Hepatic stellate cell (primary cell): ENCODE results near the gene CCDC97.

Experiments used
- DNase-seq: peaks from one replicate; pipeline ENCODE4 v3.0.0; 2011; ENCODE audit warnings: low spot score

The CCDC97 gene

GRCh38 chr19:41320185-41320518, 10.2 kb downstream of the CCDC97 start:
- DNase-seq, result no peak

GRCh38 chr19:41320568-41320967, 10.6 kb downstream of the CCDC97 start:
- DNase-seq, result no peak

GRCh38 chr19:41321204-41321599, 11.2 kb downstream of the CCDC97 start:
- DNase-seq, result no peak

DNA sequence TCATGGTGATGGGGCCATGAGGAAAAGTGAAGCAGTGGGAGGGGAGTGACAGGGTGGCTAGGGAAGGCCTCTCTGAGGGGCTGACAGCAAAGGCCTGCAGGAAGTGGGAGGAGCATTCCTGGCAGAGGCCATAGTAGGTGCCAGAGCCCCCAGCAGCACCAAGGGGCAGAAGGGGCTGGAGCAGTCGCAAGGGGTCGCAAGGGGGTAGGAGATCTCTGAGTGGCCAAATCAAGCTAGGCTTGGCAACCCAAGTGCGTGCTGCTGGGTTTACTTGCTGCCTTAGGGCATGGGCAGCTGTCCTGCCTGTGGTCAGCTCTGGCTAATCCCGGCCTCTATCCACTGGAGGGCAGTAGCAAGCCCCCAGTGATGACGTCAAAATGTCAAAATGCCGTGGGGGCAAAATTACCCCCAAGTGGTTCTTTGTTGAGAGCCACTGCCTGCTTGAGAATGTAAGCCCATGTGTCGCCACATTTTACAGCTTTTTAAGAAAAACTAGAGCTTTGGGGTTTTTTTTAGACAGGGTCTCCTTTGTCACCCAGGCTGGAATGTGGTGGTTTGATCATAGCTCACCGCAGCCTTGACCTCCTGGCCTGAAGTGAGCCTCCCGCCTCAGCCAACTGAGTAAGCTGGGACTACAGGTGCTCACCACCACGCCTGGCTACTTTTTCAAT, 11.8 kb downstream of the CCDC97 start:
- peak; percentile 91 for DNase-seq

- no peak for DNase-seq
Observed at GRCh38 chr19:41322451-41322850, 12.5 kb downstream of the CCDC97 start.

- DNase-seq, result peak; percentile 82
Observed at GRCh38 chr19:41323023-41323422, 13.1 kb downstream of the CCDC97 start.

DNA sequence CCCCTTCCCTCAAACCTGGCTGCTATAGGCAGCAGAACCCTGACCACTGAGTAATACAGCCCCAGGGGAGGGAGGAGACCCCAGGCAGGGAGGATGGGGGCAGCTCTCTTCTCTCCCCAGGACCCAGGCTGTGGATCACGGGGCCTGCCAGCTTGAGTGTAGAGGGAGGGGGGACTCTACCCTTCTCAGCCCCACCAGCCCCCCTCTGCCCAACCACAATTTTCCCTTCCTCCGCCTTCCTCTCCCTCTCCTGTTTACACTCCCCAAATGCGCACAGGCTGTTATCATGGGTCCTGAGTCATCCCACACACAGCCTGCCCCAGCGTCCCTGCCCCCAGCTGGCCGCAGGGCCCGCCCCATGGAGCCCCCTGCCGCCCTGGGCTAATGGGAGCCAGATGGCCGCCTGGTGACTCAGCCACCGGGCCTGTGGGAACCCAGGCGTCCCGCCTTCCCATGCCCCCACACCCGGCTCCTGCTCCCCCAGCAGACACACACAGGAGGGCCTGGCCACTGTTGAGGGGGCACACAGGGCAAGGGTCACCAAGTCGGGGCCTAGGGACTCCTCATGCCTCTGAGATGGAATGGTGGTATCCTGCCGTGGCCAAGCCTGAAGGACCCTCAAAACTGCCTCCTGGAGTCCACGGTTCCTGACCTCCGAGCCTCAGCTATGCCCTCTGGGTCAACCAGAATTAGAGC, 13.6 kb downstream of the CCDC97 start:
- peak; percentile 98 for DNase-seq

DNA sequence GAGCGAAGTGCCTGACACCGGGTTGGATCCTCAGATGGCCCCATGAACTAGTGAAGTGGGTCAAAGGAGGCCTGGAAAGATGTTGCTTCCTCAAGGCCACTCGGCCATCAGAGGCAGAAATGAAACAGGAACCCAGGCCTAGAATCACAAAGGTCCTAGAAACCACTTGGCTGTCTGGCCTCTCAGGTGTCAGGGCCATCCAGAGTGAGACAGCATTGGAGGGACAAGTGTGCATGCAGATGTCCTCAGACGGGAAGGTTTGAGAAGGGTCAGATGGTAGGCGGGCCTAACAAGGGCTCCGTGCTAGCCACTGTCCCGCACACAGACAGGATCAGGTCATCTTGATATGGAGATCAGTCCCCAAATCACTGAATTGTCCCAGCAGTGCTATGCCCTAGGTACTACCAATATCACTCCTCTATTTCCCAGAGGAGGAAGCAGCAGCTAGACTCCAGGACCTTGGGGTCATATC, 14.3 kb downstream of the CCDC97 start:
- peak; percentile 32 for DNase-seq

DNA sequence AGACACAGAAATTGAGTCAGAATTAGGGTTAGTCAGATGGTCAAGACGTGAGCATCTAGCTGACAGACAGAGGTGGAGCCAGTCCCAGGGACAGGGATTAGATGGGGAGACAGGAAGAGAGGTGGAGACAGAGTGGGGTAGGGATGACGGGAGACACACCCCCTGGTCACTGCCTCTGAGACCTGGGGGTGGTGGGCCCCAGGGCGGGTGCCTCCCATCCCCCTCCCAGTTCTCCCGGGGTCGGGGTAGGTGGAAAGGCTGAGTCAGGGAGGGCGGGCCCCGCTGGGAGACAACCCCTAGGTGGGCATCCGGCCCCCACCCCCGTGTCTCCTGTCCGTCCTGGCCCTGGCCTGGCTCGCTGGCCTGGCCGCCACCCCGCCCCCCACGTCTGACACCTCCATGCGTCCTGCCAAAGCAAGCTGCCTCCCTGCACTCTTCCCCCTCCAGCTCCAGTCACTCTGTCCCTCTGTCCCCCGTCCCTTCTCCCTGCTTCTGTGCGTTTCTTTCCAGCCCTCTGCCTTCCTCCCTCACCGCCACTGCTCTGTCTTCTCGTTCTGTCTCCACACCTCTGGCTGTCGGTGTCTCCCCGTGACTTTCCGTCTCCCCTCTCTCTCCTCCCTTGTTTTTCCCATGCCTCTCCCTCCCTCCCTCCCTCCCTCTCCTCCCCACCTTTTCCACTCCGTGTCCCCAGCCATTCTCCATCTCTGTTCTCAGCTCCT, 15.1 kb downstream of the CCDC97 start:
- peak; percentile 91 for DNase-seq

DNA sequence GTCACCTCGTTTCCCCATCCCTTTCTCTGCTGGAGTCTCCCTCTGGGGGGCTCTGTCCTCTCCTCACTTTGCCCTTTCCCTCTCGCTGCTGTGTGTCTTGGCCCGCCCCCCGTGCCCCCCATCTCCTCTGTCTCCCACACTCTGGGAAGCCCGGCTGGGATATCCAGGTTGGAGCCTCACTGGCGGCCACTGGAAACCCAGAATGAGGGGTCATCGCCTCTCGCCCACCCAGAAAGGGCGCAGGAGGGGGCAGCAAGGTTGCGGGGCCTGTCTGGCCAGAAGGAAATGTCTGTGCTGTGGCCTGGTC, 15.6 kb downstream of the CCDC97 start:
- no peak for DNase-seq

- peak; percentile 75 for DNase-seq
Observed at GRCh38 chr19:41325947-41326706, 16.2 kb downstream of the CCDC97 start.

GRCh38 chr19:41327076-41327575, 17.2 kb downstream of the CCDC97 start:
- no peak for DNase-seq

- no peak for DNase-seq
Observed at GRCh38 chr19:41327576-41328156, 17.7 kb downstream of the CCDC97 start.

DNA sequence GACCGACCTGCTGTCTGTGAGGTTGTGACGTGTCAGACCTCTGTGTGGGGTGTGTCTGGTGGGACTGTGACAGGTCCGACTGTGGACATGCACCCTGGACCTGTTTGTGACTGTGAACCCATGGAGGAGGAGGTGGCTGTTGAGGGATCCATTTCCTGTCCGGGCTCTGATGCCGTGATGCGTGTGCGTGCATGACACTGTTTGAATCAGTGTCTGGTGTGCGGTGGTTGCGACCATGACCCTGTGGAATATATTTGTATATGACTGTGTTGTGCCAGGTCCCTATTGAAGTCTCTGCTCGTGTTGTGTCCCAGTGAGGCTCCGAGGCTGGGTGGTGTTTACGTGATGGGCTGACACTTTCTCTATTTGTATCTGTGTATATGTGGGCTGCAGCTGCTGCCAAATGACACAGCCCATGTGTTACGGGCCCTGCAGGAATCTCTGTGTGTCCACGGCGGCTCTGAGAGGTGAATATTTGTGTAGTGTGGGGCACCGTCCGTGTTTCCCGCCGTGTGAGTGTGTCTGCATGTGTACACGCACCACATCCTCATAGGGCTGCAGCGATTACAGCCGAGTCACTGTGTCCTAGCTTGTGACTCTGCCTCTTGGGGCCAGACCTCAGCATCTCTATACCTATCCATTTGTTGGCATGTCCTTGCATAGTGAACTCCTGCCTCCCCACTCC, 18.3 kb downstream of the CCDC97 start:
- DNase-seq, result no peak

DNA sequence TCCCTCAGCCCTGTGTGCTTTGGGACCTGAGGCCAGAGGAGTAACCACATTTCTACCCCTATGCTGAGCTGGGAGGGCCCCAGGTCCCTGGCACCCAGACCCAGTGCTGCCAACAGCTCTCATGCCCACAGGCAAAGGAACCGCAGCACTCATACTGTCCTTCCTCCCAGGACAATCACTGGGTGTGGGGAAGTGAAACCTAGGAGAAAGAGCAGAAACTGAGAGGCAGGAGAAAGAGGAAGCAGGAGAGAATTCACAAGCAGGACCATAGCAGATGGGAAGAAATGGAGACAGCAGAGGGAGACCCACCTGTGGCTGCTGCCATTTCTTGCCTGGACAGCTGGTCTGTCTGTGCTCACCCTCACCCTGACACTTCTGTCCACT, 18.9 kb downstream of the CCDC97 start:
- DNase-seq, result no peak

GRCh38 chr19:41330481-41330880, 20.5 kb downstream of the CCDC97 start:
- DNase-seq, result no peak

GRCh38 chr19:41330946-41331678, 21.1 kb downstream of the CCDC97 start:
- no peak for DNase-seq

DNA sequence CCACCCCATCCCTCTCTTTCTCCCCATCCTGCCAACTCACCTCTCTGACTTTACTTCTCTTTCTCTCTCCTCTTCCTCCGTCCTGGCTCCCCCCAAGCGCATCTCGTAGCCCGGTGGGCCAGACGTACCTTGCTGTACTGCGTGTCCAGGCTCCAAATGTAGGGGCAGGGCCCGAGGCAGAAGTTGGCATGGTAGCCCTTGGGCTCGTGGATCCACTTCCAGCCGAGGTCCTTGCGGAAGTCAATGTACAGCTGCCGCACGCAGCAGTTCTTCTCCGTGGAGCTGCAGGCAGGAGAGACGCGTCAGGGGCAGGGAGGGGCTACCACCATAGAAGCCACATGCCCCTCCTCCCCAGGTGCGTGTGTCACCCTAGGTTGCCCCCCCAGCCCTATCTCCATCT, 22.0 kb downstream of the CCDC97 start:
- DNase-seq, result no peak

DNA sequence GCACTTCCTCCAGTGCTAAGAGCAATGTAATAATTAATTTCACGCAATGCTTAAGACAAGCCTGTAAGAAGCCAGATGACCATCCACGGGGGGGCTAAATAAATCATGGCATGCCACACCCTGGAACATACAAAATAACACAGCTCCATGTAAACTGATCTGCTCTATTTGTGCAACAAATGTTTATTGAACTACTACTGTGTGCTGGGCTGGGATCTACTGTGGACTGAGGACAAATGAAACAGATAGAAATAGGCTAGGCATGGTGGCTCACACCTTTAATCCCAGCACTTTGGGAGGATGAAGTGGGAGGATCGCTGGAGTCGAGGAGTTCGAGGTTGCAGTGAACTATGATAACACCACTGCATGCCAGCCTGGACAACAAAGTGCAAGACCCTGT, 22.5 kb downstream of the CCDC97 start:
- DNase-seq, result no peak

- no peak for DNase-seq
Observed at GRCh38 chr19:41334793-41335192, 24.8 kb downstream of the CCDC97 start.

DNA sequence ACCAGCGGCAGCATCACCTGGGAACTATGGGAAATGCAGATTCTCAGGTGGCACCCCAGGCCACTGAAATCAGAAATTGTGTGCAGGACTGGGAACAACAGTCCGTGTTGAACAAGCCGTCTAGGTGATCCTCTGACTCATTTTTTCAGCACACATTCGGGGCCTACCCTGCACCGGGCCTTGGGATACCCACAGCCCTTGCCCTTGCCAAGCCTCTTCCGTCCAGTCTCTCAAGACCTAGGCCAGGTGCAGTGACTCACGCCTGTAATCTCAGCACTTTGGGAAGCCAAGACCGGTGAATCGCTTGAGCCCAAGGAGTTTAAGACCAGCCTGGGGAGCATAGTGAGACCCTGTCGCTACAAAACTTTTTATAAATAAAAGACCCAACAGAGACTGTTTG, 25.5 kb downstream of the CCDC97 start:
- no peak for DNase-seq
